HepG2 (cell line): ENCODE results near the gene SNHG17. TPM values are rescaled to one million over a fixed set of nuclear protein-coding genes. Genes with fewer than 3 reads are reported as not detected.

Experiments
- EZH2 ChIP-seq: conservative IDR thresholded peaks from 2 replicates; pipeline ENCODE4 v1.6.1; 2012; ENCODE audit warnings: mild to moderate bottlenecking, low read depth, low read length, moderate library complexity
- GATAD1 ChIP-seq: IDR thresholded peaks from 2 replicates; pipeline ENCODE4 v1.6.1; 2016; ENCODE audit warnings: missing genetic modification reagents, missing compliant biosample characterization
- GLI4 ChIP-seq: sonication (generic); formaldehyde crosslinking; IDR thresholded peaks from 2 replicates; pipeline ENCODE4 v1.5.1; 2020; ENCODE audit warnings: missing genetic modification reagents, mild to moderate bottlenecking, moderate library complexity, borderline replicate concordance
- MBD4 ChIP-seq: IDR thresholded peaks from 2 replicates; pipeline ENCODE4 v1.6.1; 2012; ENCODE audit warnings: low read length, inconsistent platforms, borderline replicate concordance
- NRL ChIP-seq: sonication (generic); formaldehyde crosslinking; IDR thresholded peaks from 2 replicates; pipeline ENCODE4 v1.5.0; 2020; ENCODE audit warnings: missing genetic modification reagents, mild to moderate bottlenecking, moderate library complexity, borderline replicate concordance
- RORA ChIP-seq: sonication (generic); formaldehyde crosslinking; IDR thresholded peaks from 2 replicates; pipeline ENCODE4 v1.5.0; 2020; ENCODE audit warnings: mild to moderate bottlenecking, missing genetic modification reagents, moderate library complexity
- ZBED4 ChIP-seq: sonication (generic); formaldehyde crosslinking; IDR thresholded peaks from 2 replicates; pipeline ENCODE4 v1.4.0; 2020; ENCODE audit warnings: missing genetic modification reagents, borderline replicate concordance
- ZHX1 ChIP-seq: sonication (generic); formaldehyde crosslinking; IDR thresholded peaks from 2 replicates; pipeline ENCODE4 v1.8.1; 2022; ENCODE audit warnings: low read depth, mild to moderate bottlenecking, missing genetic modification reagents
- ZNF24 ChIP-seq: fragments of 450-650 bp; IDR thresholded peaks from 2 replicates; pipeline ENCODE4 v1.6.1; 2017; ENCODE audit warnings: antibody characterized with exemption, mild to moderate bottlenecking
- ZNF264 ChIP-seq: sonication (generic); formaldehyde crosslinking; IDR thresholded peaks from 2 replicates; pipeline ENCODE4 v1.4.0; 2020; ENCODE audit warnings: missing genetic modification reagents
- ZNF335 ChIP-seq: sonication (generic); formaldehyde crosslinking; IDR thresholded peaks from 2 replicates; pipeline ENCODE4 v1.4.0; 2020; ENCODE audit warnings: missing genetic modification reagents
- ZNF652 ChIP-seq: IDR thresholded peaks from 2 replicates; pipeline ENCODE4 v1.6.1; 2016; ENCODE audit warnings: low read depth, borderline replicate concordance
- ZNF768 ChIP-seq: sonication (generic); formaldehyde crosslinking; IDR thresholded peaks from 2 replicates; pipeline ENCODE4 v1.4.0; 2020; ENCODE audit warnings: missing genetic modification reagents
- ZNF782 ChIP-seq: sonication (generic); formaldehyde crosslinking; IDR thresholded peaks from 2 replicates; pipeline ENCODE4 v1.4.0; 2020; ENCODE audit warnings: missing genetic modification reagents, mild to moderate bottlenecking, borderline replicate concordance
- ZNF879 ChIP-seq: sonication (generic); formaldehyde crosslinking; IDR thresholded peaks from 2 replicates; pipeline ENCODE4 v1.8.1; 2023; ENCODE audit warnings: missing genetic modification reagents
- polyA plus RNA-seq, 8 experiments: library from polyadenylated mRNA; depleted of rRNA in 3 of 8; stranded (reverse) in 7 of 8; unstranded in 1 of 8; fragments of >200 nt; fragmentation: Illumina TruSeq in 4 of 8; extraction: Trizol in 4 of 8; gene quantifications; 2 replicates each; pipeline versions ENCODE4 v1.2.1 to v1.2.3, GENCODE V29; 2011 to 2016; ENCODE audit warnings: low read depth in 4 of 8, missing spikeins in 1 of 8, mixed read lengths in 1 of 8; ENCODE audit not compliant: insufficient read depth in 1 of 8
- total RNA-seq, 5 experiments: library from RNA; depleted of rRNA; stranded (reverse); fragments of >200 nt; fragmentation: Illumina TruSeq; extraction: Trizol; gene quantifications; 2 replicates each; pipeline ENCODE4 v1.2.3, GENCODE V29; 2016; ENCODE audit warnings: low read depth in 1 of 5
- TF ChIP-seq, protein P1 (sequence below): sonication (generic); formaldehyde crosslinking; conservative IDR thresholded peaks from 2 replicates; pipeline ENCODE4 v1.8.0; 2022; ENCODE audit warnings: missing genetic modification reagents

SNHG17 gene
- total and polyA plus RNA-seq, 2 of the 13 experiments (the other 11 are each of a cell fraction or from before 2014, with no cell fraction given): 26.2 to 41.2 TPM

- TF ChIP-seq ZHX1 (CRISPR knock-in tag) (peak; percentile 76; the same call in 1 of the 2 replicates), EZH2 (no peak), ZNF264 (CRISPR knock-in tag) (peak; percentile 94), ZNF652 (CRISPR knock-in tag) (peak; percentile 76; the same call in 1 of the 2 replicates), GLI4 (CRISPR knock-in tag) (peak; percentile 99; the same call in 1 of the 2 replicates), NRL (CRISPR knock-in tag) (peak; percentile 99), ZBED4 (CRISPR knock-in tag) (peak; percentile 82; the same call in 1 of the 2 replicates), MBD4 (no peak), ZNF24 (peak; percentile 83; the same call in 1 of the 2 replicates), ZNF879 (CRISPR knock-in tag) (peak; percentile 94; the same call in 1 of the 2 replicates), GATAD1 (CRISPR knock-in tag) (peak; percentile 97), ZNF335 (CRISPR knock-in tag) (peak; percentile 94), RORA (CRISPR knock-in tag) (no peak), ZNF768 (CRISPR knock-in tag) (peak; percentile 92), ZNF782 (CRISPR knock-in tag) (peak; percentile 97)
- TF ChIP-seq, protein P1, sequence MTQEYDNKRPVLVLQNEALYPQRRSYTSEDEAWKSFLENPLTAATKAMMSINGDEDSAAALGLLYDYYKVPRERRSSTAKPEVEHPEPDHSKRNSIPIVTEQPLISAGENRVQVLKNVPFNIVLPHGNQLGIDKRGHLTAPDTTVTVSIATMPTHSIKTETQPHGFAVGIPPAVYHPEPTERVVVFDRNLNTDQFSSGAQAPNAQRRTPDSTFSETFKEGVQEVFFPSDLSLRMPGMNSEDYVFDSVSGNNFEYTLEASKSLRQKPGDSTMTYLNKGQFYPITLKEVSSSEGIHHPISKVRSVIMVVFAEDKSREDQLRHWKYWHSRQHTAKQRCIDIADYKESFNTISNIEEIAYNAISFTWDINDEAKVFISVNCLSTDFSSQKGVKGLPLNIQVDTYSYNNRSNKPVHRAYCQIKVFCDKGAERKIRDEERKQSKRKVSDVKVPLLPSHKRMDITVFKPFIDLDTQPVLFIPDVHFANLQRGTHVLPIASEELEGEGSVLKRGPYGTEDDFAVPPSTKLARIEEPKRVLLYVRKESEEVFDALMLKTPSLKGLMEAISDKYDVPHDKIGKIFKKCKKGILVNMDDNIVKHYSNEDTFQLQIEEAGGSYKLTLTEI (CRISPR knock-in tag): no peak
Measured at GRCh38 chr20:38446441-38447209, 11.5 kb upstream of the SNHG17 start (continued).
